ENCODE results near the gene SLC24A3. TPM values are rescaled to one million over a fixed set of nuclear protein-coding genes. Genes with fewer than 3 reads are reported as not detected.
A peak's percentile ranks its signal among the peaks of the same experiment; 100 is the strongest.

Gene SLC24A3
- total and polyA plus RNA-seq, 2 of the 13 experiments (the other 11 are each of a cell fraction or from before 2014, with no cell fraction given) = not detected

- TF ChIP-seq ZNF891 (CRISPR knock-in tag; IDR thresholded peaks at IDR 0.05) = no peak
- no peak for TF ChIP-seq CBX5 (CRISPR knock-in tag; IDR thresholded peaks at IDR 0.05; ENCODE audit: borderline replicate concordance)
- no peak for TF ChIP-seq AHR (CRISPR knock-in tag; IDR thresholded peaks at IDR 0.05)
- no peak; the same call in 1 of the 2 replicates for TF ChIP-seq ZNF792 (CRISPR knock-in tag; IDR thresholded peaks at IDR 0.05)
- peak; percentile 48 for TF ChIP-seq GATAD2A (CRISPR knock-in tag; IDR thresholded peaks at IDR 0.05)
- no peak for TF ChIP-seq SMYD3 (CRISPR knock-in tag; IDR thresholded peaks at IDR 0.05)
- no peak for TF ChIP-seq CERS6 (CRISPR knock-in tag; IDR thresholded peaks at IDR 0.05)
- no peak for TF ChIP-seq ZNF12 (CRISPR knock-in tag; IDR thresholded peaks at IDR 0.05)
- TF ChIP-seq ZNF720 (CRISPR knock-in tag; IDR thresholded peaks at IDR 0.05) = no peak
- no peak for TF ChIP-seq NAIF1 (CRISPR knock-in tag; IDR thresholded peaks at IDR 0.05; ENCODE audit: borderline replicate concordance)
- no peak for TF ChIP-seq ZNF101 (CRISPR knock-in tag; IDR thresholded peaks at IDR 0.05; ENCODE audit: borderline replicate concordance, low read depth)
- no peak for TF ChIP-seq ZSCAN12 (CRISPR knock-in tag; IDR thresholded peaks at IDR 0.05)
- no peak for TF ChIP-seq CBX1 (IDR thresholded peaks at IDR 0.05; ENCODE audit: low read depth)
- TF ChIP-seq RFXANK (CRISPR knock-in tag; IDR thresholded peaks at IDR 0.05) = no peak
- TF ChIP-seq HDAC1 (CRISPR knock-in tag; IDR thresholded peaks at IDR 0.05) = peak; percentile 34; the same call in 1 of the 2 replicates
- no peak for TF ChIP-seq SRF (IDR thresholded peaks at IDR 0.05; ENCODE audit: low read depth, low read length)
- TF ChIP-seq ELK4 (CRISPR knock-in tag; IDR thresholded peaks at IDR 0.05; ENCODE audit: borderline replicate concordance) = no peak
- no peak for TF ChIP-seq SNAPC5 (CRISPR knock-in tag; IDR thresholded peaks at IDR 0.05; ENCODE audit: borderline replicate concordance)
- TF ChIP-seq HHEX (CRISPR knock-in tag; IDR thresholded peaks at IDR 0.05) = no peak
- peak; percentile 34 for TF ChIP-seq RBM22 (optimal IDR thresholded peaks at IDR 0.05; ENCODE audit: low read length)
- no peak for TF ChIP-seq SP2 (CRISPR knock-in tag; IDR thresholded peaks at IDR 0.05)
- no peak for TF ChIP-seq MLLT10 (CRISPR knock-in tag; IDR thresholded peaks at IDR 0.05)
- TF ChIP-seq SNAI1 (CRISPR knock-in tag; IDR thresholded peaks at IDR 0.05; ENCODE audit: borderline replicate concordance) = no peak
- TF ChIP-seq ZNF563 (CRISPR knock-in tag; IDR thresholded peaks at IDR 0.05) = no peak
- TF ChIP-seq TCF7L2 (IDR thresholded peaks at IDR 0.05; ENCODE audit: low read depth, low read length) = no peak
- TF ChIP-seq KMT2B (CRISPR knock-in tag; IDR thresholded peaks at IDR 0.05) = no peak
- TF ChIP-seq PBX2 (CRISPR knock-in tag; IDR thresholded peaks at IDR 0.05) = no peak
- TF ChIP-seq ZNF343 (CRISPR knock-in tag; IDR thresholded peaks at IDR 0.05) = no peak
- no peak for TF ChIP-seq ONECUT2 (CRISPR knock-in tag; IDR thresholded peaks at IDR 0.05)
- 0 out of 2 replicates have a peak, but pooled peaks have one; percentile 6 for TF ChIP-seq RXRB (CRISPR knock-in tag; IDR thresholded peaks at IDR 0.05; ENCODE audit: borderline replicate concordance)
- no peak for TF ChIP-seq ZNF670 (CRISPR knock-in tag; IDR thresholded peaks at IDR 0.05; ENCODE audit: borderline replicate concordance)
- TF ChIP-seq HNRNPK (IDR thresholded peaks at IDR 0.05; ENCODE audit: low read depth, low read length, poor library complexity, severe bottlenecking) = no peak
Measured at GRCh38 chr20:19620446-19620845, 408.0 kb downstream of the SLC24A3 start (continued).
